ENCODE data around the gene PHAF1. TPM values are rescaled to one million over a fixed set of nuclear protein-coding genes. Genes with fewer than 3 reads are reported as not detected.

PHAF1 gene
- total and polyA plus RNA-seq, 2 of the 13 experiments (the other 11 are each of a cell fraction or from before 2014, with no cell fraction given), result 48.3 to 174 TPM

DNA sequence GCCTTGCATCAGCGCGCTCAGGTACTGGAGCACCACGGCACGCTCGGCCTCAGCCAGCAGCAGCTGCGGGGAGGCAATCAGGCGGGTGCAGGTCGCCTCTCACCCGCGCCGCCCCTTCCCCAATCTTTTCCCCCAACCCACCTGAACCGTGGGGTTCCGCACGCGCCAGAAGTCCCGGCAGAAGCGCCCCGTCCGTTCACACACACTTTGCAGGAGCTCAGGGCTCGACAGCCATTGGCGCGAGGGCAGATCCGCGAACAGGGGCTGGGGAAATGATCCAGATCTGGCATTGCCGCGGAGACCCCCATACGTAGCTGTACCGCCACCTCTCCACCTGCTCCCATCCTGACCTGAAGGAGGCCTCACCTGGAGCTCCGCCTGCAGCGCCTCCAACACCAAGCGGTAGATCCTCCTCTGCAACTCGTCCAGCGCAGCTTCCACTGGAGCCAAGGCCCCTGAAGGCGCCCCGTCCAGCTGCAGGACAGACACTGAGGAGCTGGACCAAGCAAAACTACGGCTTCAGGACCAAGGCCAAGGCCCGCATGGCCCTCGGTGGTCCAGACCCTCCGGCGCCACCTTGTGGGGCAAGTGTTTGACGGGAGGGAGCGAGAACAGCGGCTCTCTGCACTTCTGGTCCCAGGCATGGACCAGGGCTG lies 75.4 kb downstream of the PHAF1 start (continued):
- TF ChIP-seq, protein P1, sequence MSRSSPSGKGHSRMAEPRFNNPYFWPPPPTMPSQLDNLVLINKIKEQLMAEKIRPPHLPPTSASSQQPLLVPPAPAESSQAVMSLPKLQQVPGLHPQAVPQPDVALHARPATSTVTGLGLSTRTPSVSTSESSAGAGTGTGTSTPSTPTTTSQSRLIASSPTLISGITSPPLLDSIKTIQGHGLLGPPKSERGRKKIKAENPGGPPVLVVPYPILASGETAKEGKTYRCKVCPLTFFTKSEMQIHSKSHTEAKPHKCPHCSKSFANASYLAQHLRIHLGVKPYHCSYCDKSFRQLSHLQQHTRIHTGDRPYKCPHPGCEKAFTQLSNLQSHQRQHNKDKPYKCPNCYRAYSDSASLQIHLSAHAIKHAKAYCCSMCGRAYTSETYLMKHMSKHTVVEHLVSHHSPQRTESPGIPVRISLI (CRISPR knock-in tag; IDR thresholded peaks at IDR 0.05; ENCODE audit: borderline replicate concordance), result peak; percentile 17; the same call in 1 of the 2 replicates
- TF ChIP-seq FOXC1 (CRISPR knock-in tag; IDR thresholded peaks at IDR 0.05; ENCODE audit: borderline replicate concordance) (peak; percentile 87; the same call in 1 of the 2 replicates), STAT6 (CRISPR knock-in tag; IDR thresholded peaks at IDR 0.05; ENCODE audit: borderline replicate concordance) (no peak), MBD4 (IDR thresholded peaks at IDR 0.05; ENCODE audit: borderline replicate concordance, low read length) (no peak), HMGXB4 (CRISPR knock-in tag; IDR thresholded peaks at IDR 0.05; ENCODE audit: borderline replicate concordance in 1 of 2, low read depth in 1 of 2) (peak; percentile 95 to 98), GFI1 (CRISPR knock-in tag; IDR thresholded peaks at IDR 0.05; ENCODE audit: borderline replicate concordance) (peak; percentile 19; the same call in 1 of the 2 replicates), NR2F6 (IDR thresholded peaks at IDR 0.05) (no peak), NR2F6 (CRISPR knock-in tag; IDR thresholded peaks at IDR 0.05) (peak; percentile 80), ZNF629 (CRISPR knock-in tag; conservative IDR thresholded peaks at IDR 0.05) (peak; percentile 52), NCOA1 (CRISPR knock-in tag; IDR thresholded peaks at IDR 0.05) (no peak), ARHGAP35 (CRISPR knock-in tag; IDR thresholded peaks at IDR 0.05; ENCODE audit: borderline replicate concordance) (peak; percentile 61; the same call in 1 of the 2 replicates), ZFP36 (IDR thresholded peaks at IDR 0.05; ENCODE audit: borderline replicate concordance, low read depth, low read length, partially characterized antibody) (no peak), BHLHE40 (IDR thresholded peaks at IDR 0.05; ENCODE audit: low read length) (peak; percentile 53; the same call in 1 of the 2 replicates), POGZ (CRISPR knock-in tag; IDR thresholded peaks at IDR 0.05) (peak; percentile 69; the same call in 1 of the 2 replicates), FOXK2 (IDR thresholded peaks at IDR 0.05) (no peak), KAT8 (CRISPR knock-in tag; IDR thresholded peaks at IDR 0.05) (peak; percentile 85), RARA (CRISPR knock-in tag; IDR thresholded peaks at IDR 0.05) (peak; percentile 82), NCOA5 (CRISPR knock-in tag; IDR thresholded peaks at IDR 0.05) (no peak), ZBTB33 (CRISPR knock-in tag; IDR thresholded peaks at IDR 0.05) (peak; percentile 89), ZNF430 (CRISPR knock-in tag; IDR thresholded peaks at IDR 0.05) (peak; percentile 61; the same call in 1 of the 2 replicates)
- TF ChIP-seq, protein P2, sequence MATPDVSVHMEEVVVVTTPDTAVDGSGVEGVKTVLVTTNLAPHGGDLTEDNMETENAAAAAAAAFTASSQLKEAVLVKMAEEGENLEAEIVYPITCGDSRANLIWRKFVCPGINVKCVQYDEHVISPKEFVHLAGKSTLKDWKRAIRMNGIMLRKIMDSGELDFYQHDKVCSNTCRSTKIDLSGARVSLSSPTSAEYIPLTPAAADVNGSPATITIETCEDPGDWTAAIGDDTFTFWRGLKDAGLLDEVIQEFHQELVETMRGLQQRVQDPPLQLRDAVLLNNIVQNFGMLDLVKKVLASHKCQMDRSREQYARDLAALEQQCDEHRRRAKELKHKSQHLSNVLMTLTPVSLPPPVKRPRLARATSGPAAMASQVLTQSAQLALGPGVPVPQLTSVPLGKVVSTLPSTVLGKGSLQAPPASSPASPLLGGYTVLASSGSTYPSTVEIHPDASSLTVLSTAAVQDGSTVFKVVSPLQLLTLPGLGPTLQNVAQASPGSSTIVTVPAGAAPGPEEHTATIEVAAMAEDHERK (CRISPR knock-in tag; IDR thresholded peaks at IDR 0.05; ENCODE audit: low read depth), result no peak

Data from HepG2 (cell line).